Measurements from ENCODE around the gene MAGI3. TPM values are rescaled to one million over a fixed set of nuclear protein-coding genes. Genes with fewer than 3 reads are reported as not detected.

The MAGI3 gene
- polyA plus RNA-seq, 1 donor from 2014 or later: 10.8 TPM

- no peaks in the 10 kb centered on the region for H3F3A ChIP-seq (ENCODE audit: insufficient read depth, low read length, poor library complexity, severe bottlenecking)
- no peak overlapping the region for H3K4me2 ChIP-seq (ENCODE audit: low read length)
- H2AFZ ChIP-seq (ENCODE audit: low read depth, low read length): no peak overlapping the region
- no peaks in the 10 kb centered on the region for H3K79me2 ChIP-seq (replicated peaks; ENCODE audit: insufficient read depth, low read length)
- H3K36me3 ChIP-seq (ENCODE audit: insufficient read depth, low read length): no peaks in the 10 kb centered on the region
- H3K27me3 ChIP-seq (ENCODE audit: insufficient read depth, low read depth, low read length): no peaks in the 10 kb centered on the region
- H3K9me2 ChIP-seq (ENCODE audit: insufficient read depth, low read length): no peaks in the 10 kb centered on the region
- H3K27ac ChIP-seq (ENCODE audit: low read length): no peak overlapping the region
- H3K9ac ChIP-seq (ENCODE audit: low read length): no peak overlapping the region
- no peaks in the 10 kb centered on the region for H4K20me1 ChIP-seq (ENCODE audit: insufficient read depth)
- H3K4me3 ChIP-seq (ENCODE audit: low read length): no peak overlapping the region
- TF ChIP-seq EZH2 (IDR thresholded peaks at IDR 0.05; ENCODE audit: borderline replicate concordance, insufficient read depth, low read length, poor library complexity, severe bottlenecking): no peak
- TF ChIP-seq MXI1 (conservative IDR thresholded peaks at IDR 0.05; ENCODE audit: poor library complexity, severe bottlenecking): no peak
- no peak for TF ChIP-seq POLR2AphosphoS5 (IDR thresholded peaks at IDR 0.05)
- no peak for TF ChIP-seq SMC3 (conservative IDR thresholded peaks at IDR 0.05; ENCODE audit: poor library complexity)
- no peak for TF ChIP-seq CTCF (IDR thresholded peaks at IDR 0.05; ENCODE audit: poor library complexity, severe bottlenecking)
- no peak for TF ChIP-seq REST (IDR thresholded peaks at IDR 0.05; ENCODE audit: borderline replicate concordance)
- no peak for TF ChIP-seq TAF1 (IDR thresholded peaks at IDR 0.05; ENCODE audit: low read depth)
- TF ChIP-seq EP300 (conservative IDR thresholded peaks at IDR 0.05; ENCODE audit: poor library complexity, severe bottlenecking): no peak
- no peaks in the 10 kb centered on the region for H3K9me3 ChIP-seq (ENCODE audit: low read length)
These were observed 240.3 kb downstream of the MAGI3 start for GRCh38 chr1:113630340-113631327.

- Histone ChIP-seq H4K20me1 (ENCODE audit: insufficient read depth) (no peaks in the 10 kb centered on the region), H3K27ac (ENCODE audit: low read length) (no peak overlapping the region), H3K9me2 (ENCODE audit: insufficient read depth, low read length) (no peaks in the 10 kb centered on the region), H3F3A (ENCODE audit: insufficient read depth, low read length, poor library complexity, severe bottlenecking) (no peaks in the 10 kb centered on the region), H3K79me2 (replicated peaks; ENCODE audit: insufficient read depth, low read length) (no peaks in the 10 kb centered on the region), H3K9me3 (ENCODE audit: low read length) (no peaks in the 10 kb centered on the region), H3K36me3 (ENCODE audit: insufficient read depth, low read length) (peaks cover 3% of the 10 kb centered on the region), H2AFZ (ENCODE audit: low read depth, low read length) (no peak overlapping the region), H3K27me3 (ENCODE audit: insufficient read depth, low read depth, low read length) (no peaks in the 10 kb centered on the region), H3K4me3 (ENCODE audit: low read length) (no peak overlapping the region), H3K4me2 (ENCODE audit: low read length) (no peak overlapping the region), H3K9ac (ENCODE audit: low read length) (no peak overlapping the region)
- TF ChIP-seq REST (IDR thresholded peaks at IDR 0.05; ENCODE audit: borderline replicate concordance) (no peak), CTCF (IDR thresholded peaks at IDR 0.05; ENCODE audit: poor library complexity, severe bottlenecking) (no peak), SMC3 (conservative IDR thresholded peaks at IDR 0.05; ENCODE audit: poor library complexity) (no peak), EP300 (conservative IDR thresholded peaks at IDR 0.05; ENCODE audit: poor library complexity, severe bottlenecking) (no peak), POLR2AphosphoS5 (IDR thresholded peaks at IDR 0.05) (no peak), MXI1 (conservative IDR thresholded peaks at IDR 0.05; ENCODE audit: poor library complexity, severe bottlenecking) (no peak), EZH2 (IDR thresholded peaks at IDR 0.05; ENCODE audit: borderline replicate concordance, insufficient read depth, low read length, poor library complexity, severe bottlenecking) (no peak), RAD21 (conservative IDR thresholded peaks at IDR 0.05) (no peak), TAF1 (IDR thresholded peaks at IDR 0.05; ENCODE audit: low read depth) (no peak)
These were observed 251.1 kb downstream of the MAGI3 start for GRCh38 chr1:113641396-113641795.

Measured in neural cell (in vitro differentiated cells).